HCT116 (cell line): ENCODE results near the gene CMC2. TPM values are rescaled to one million over a fixed set of nuclear protein-coding genes. Genes with fewer than 3 reads are reported as not detected.

ENCODE experiments used
- ATAC-seq: fragments of 200-7000 bp; cut with Tn5 transposase; 2 replicates; pipeline ENCODE4 v1.9.1; 2020; ENCODE audit warnings: mild to moderate bottlenecking, moderate library complexity
- BruUV-seq: library from RNA; stranded (reverse); fragments of 400-500 nt; replicated peaks from 2 replicates; lab custom pipeline; 2021; lab: Mats Ljungman, UMichigan
- CTCF ChIA-PET: fragments of 300-600 bp; sonication (Branson Sonifier 250); formaldehyde crosslinking; loops from one replicate; lab custom pipeline; 2021; ENCODE audit warnings: antibody characterized with exemption; lab: Charles Lee
- POLR2A ChIA-PET: fragments of 300-600, 350-600 bp; sonication (Branson Sonifier 250); formaldehyde crosslinking; loops from one replicate; lab custom pipeline; 2021; ENCODE audit warnings: antibody characterized with exemption; lab: Charles Lee
- RAD21 ChIA-PET, 2 experiments: fragments of 300-600 bp; sonication (Branson Sonifier 250); formaldehyde crosslinking; loops; one replicate each; lab custom pipeline; 2023; ENCODE audit warnings: low total read pairs in 2 of 2; ENCODE audit not compliant: uncharacterized antibody in 2 of 2, unreplicated experiment in 2 of 2, low non-redundant PET in 1 of 2; lab: Charles Lee
- DNase-seq: peaks from one replicate; pipeline ENCODE4 v3.0.0-alpha.2; 2010; ENCODE audit warnings: low read depth, low spot score
- H2AFZ ChIP-seq: fragments of 200-600 bp; shearing (Covaris generic), sonication (generic); 2 replicates; pipeline ENCODE4 v1.6.1; 2017; ENCODE audit warnings: low read depth, mixed run types, mixed read lengths, antibody characterized with exemption, low read length; ENCODE audit not compliant: poor library complexity, severe bottlenecking
- H3K27ac ChIP-seq: 2 replicates; pipeline ENCODE4 v1.5.1; 2012; ENCODE audit warnings: low read depth, low read length
- H3K27me3 ChIP-seq: fragments of 200-600 bp; sonication (generic); 2 replicates; pipeline ENCODE4 v1.6.1; 2016; ENCODE audit warnings: mixed run types, low read length, mixed read lengths; ENCODE audit not compliant: insufficient read depth
- H3K36me3 ChIP-seq, 2 experiments: fragments of 200-500 bp in 1 of 2; fragments of 200-600 bp in 1 of 2; sonication (Bioruptor generic) in 1 of 2; sonication (generic) in 1 of 2; 2 replicates each; pipeline versions ENCODE4 v1.5.1 to v1.6.1; 2014 to 2016; ENCODE audit warnings: low read length in 2 of 2, inconsistent platforms in 1 of 2, mixed read lengths in 1 of 2, mixed run types in 1 of 2; ENCODE audit not compliant: insufficient read depth in 2 of 2, control insufficient read depth in 1 of 2
- H3K4me1 ChIP-seq, 2 experiments: fragments of 200-600 bp in 1 of 2; sonication (generic) in 1 of 2; 2 replicates each; pipeline versions ENCODE4 v1.5.1 to v1.6.1; 2012 to 2017; ENCODE audit warnings: low read length in 2 of 2, inconsistent platforms in 1 of 2, mild to moderate bottlenecking in 1 of 2, mixed read lengths in 1 of 2, mixed run types in 1 of 2, moderate library complexity in 1 of 2; ENCODE audit not compliant: insufficient read depth in 2 of 2, control insufficient read depth in 1 of 2
- H3K4me2 ChIP-seq: fragments of 200-600 bp; sonication (generic); 2 replicates; pipeline ENCODE4 v1.6.1; 2017; ENCODE audit warnings: mixed run types, low read length, mixed read lengths
- H3K4me3 ChIP-seq, 2 experiments: fragments of 200-600 bp in 1 of 2; sonication (generic) in 1 of 2; replicated peaks in 1 of 2; 2 replicates each; pipeline ENCODE4 v1.5.1; 2011 to 2016; ENCODE audit warnings: low read length in 2 of 2, control low read depth in 1 of 2, low read depth in 1 of 2, mild to moderate bottlenecking in 1 of 2, mixed read lengths in 1 of 2, mixed run types in 1 of 2
- H3K79me2 ChIP-seq: fragments of 200-600 bp; sonication (generic); 2 replicates; pipeline ENCODE4 v1.6.1; 2017; ENCODE audit warnings: mild to moderate bottlenecking, mixed run types, low read length, moderate library complexity, mixed read lengths; ENCODE audit not compliant: insufficient read depth
- H3K9ac ChIP-seq: fragments of 200-600 bp; sonication (generic); 2 replicates; pipeline ENCODE4 v1.6.1; 2016; ENCODE audit warnings: low read length, mixed read lengths
- H3K9me2 ChIP-seq: fragments of 200-600 bp; sonication (generic), shearing (Covaris generic); 2 replicates; pipeline ENCODE4 v1.6.1; 2017; ENCODE audit warnings: mixed run types, mild to moderate bottlenecking, moderate library complexity; ENCODE audit not compliant: insufficient read depth
- H3K9me3 ChIP-seq, 2 experiments: fragments of 200-500 bp in 1 of 2; fragments of 200-600 bp in 1 of 2; sonication (Bioruptor generic) in 1 of 2; sonication (generic) in 1 of 2; 2 replicates each; pipeline ENCODE4 v1.6.1; 2014 to 2017; ENCODE audit warnings: low read length in 2 of 2, mixed read lengths in 2 of 2, inconsistent platforms in 1 of 2, low read depth in 1 of 2, mild to moderate bottlenecking in 1 of 2, mixed run types in 1 of 2, moderate library complexity in 1 of 2; ENCODE audit not compliant: control insufficient read depth in 1 of 2, insufficient read depth in 1 of 2
- H4K20me1 ChIP-seq: fragments of 200-600 bp; sonication (generic), shearing (Covaris generic); 2 replicates; pipeline ENCODE4 v1.6.1; 2017; ENCODE audit warnings: mixed run types, mild to moderate bottlenecking, moderate library complexity; ENCODE audit not compliant: insufficient read depth
- ATF3 ChIP-seq: IDR thresholded peaks from 2 replicates; pipeline ENCODE4 v1.6.1; 2012
- CEBPB ChIP-seq: IDR thresholded peaks from 2 replicates; pipeline ENCODE4 v1.6.1; 2012; ENCODE audit warnings: low read depth
- CTCF ChIP-seq, 3 experiments: fragments of 200-600 bp in 1 of 3; sonication (generic) in 1 of 3; IDR thresholded peaks in 2 of 3; conservative IDR thresholded peaks in 1 of 3; 2 replicates each; pipeline ENCODE4 v1.5.1; 2012 to 2017; ENCODE audit warnings: low read depth in 2 of 3, low read length in 2 of 3, antibody characterized with exemption in 1 of 3, borderline replicate concordance in 1 of 3, control low read depth in 1 of 3, mild to moderate bottlenecking in 1 of 3, mixed read lengths in 1 of 3, mixed run types in 1 of 3, moderate library complexity in 1 of 3; ENCODE audit not compliant: insufficient read depth in 1 of 3
- EGR1 ChIP-seq: IDR thresholded peaks from 2 replicates; pipeline ENCODE4 v1.6.1; 2012; ENCODE audit warnings: low read depth
- ELF1 ChIP-seq: IDR thresholded peaks from 2 replicates; pipeline ENCODE4 v1.6.1; 2012; ENCODE audit warnings: low read depth, borderline replicate concordance
- EZH2 ChIP-seq: fragments of 200-600 bp; sonication (generic); IDR thresholded peaks from 2 replicates; pipeline ENCODE4 v1.6.1; 2017; ENCODE audit warnings: antibody characterized with exemption, mixed run types
- EZH2phosphoT487 ChIP-seq: fragments of 200-600 bp; IDR thresholded peaks from 2 replicates; pipeline ENCODE4 v1.6.1; 2018; ENCODE audit warnings: antibody characterized with exemption, borderline replicate concordance
- FOSL1 ChIP-seq: IDR thresholded peaks from 2 replicates; pipeline ENCODE4 v1.6.1; 2012; ENCODE audit warnings: low read depth
- MAX ChIP-seq: IDR thresholded peaks from 2 replicates; pipeline ENCODE4 v1.6.1; 2012
- POLR2A ChIP-seq: IDR thresholded peaks from 2 replicates; pipeline ENCODE4 v1.7.0; 2011; ENCODE audit warnings: borderline replicate concordance; ENCODE audit not compliant: insufficient read depth, insufficient read length; ENCODE audit errors: extremely low read depth
- RAD21 ChIP-seq: IDR thresholded peaks from 2 replicates; pipeline ENCODE4 v1.6.1; 2012; ENCODE audit warnings: low read depth, mild to moderate bottlenecking
- REST ChIP-seq: IDR thresholded peaks from 2 replicates; pipeline ENCODE4 v1.6.1; 2012; ENCODE audit warnings: low read depth
- SIN3A ChIP-seq: IDR thresholded peaks from 2 replicates; pipeline ENCODE4 v1.6.1; 2012; ENCODE audit warnings: low read depth
- SP1 ChIP-seq: IDR thresholded peaks from 2 replicates; pipeline ENCODE4 v1.6.1; 2012; ENCODE audit warnings: low read depth
- SRF ChIP-seq: IDR thresholded peaks from 2 replicates; pipeline ENCODE4 v1.6.1; 2012; ENCODE audit warnings: low read depth
- TCF7L2 ChIP-seq: IDR thresholded peaks from 2 replicates; pipeline ENCODE4 v1.7.0; 2011; ENCODE audit warnings: borderline replicate concordance, inconsistent platforms; ENCODE audit not compliant: insufficient read depth, insufficient read length; ENCODE audit errors: extremely low read depth
- YY1 ChIP-seq: IDR thresholded peaks from 2 replicates; pipeline ENCODE4 v1.6.1; 2011; ENCODE audit warnings: low read length, low read depth, moderate library complexity, mild to moderate bottlenecking; ENCODE audit not compliant: insufficient replicate concordance; ENCODE audit errors: extremely low read depth
- ZBTB33 ChIP-seq: IDR thresholded peaks from 2 replicates; pipeline ENCODE4 v1.6.1; 2011; ENCODE audit warnings: mild to moderate bottlenecking, low read length, moderate library complexity; ENCODE audit not compliant: insufficient replicate concordance; ENCODE audit errors: extremely low read depth
- ZFX ChIP-seq: fragments of 450-650 bp; IDR thresholded peaks from 2 replicates; pipeline ENCODE4 v1.6.1; 2017
- intact Hi-C: fragments of 100-400 bp; cut with micrococcal nuclease; formaldehyde crosslinking; loops from 2 replicates; pipeline ENCODE4 v1.10.0; 2022
- total RNA-seq: library from RNA; stranded (reverse); gene quantifications from one replicate; pipeline ENCODE4 v1.2.1, GENCODE V29; 2021; ENCODE audit not compliant: unreplicated experiment

Gene CMC2
- total RNA-seq, 1 experiment from 2014 or later, result 119 TPM

GRCh38 chr16:81035398-81035974 lies 28.8 kb upstream of the CMC2 start, which contains the start of gene ATMIN:
Gene ATMIN, plus strand, starts transcription at chr16:81035842. Its CDS starts 29 bp downstream, at chr16:81035871.
- no peaks in the 10 kb centered on the region for H3K9me2 ChIP-seq
- ChIA-PET CTCF (interaction anchor here (0.6 to 2.9 kb wide), 31 partner anchors 9 to 703 kb away, joined by 3 to 29 read pairs (median 4); partner anchors contain the start of genes C16orf46, CENPN and CMC2), POLR2A (no interaction called here), RAD21 (interaction anchor here in 1 of 2 experiments (0.6 to 1.8 kb wide), 2 partner anchors 109 to 707 kb away, joined by 3 read pairs; no protein-coding TSS in a partner anchor)
- no peak within 1 kb of the TSS for H2AFZ ChIP-seq
- ATAC-seq, result peak; percentile 95
- no peaks in the 10 kb centered on the region for H3K9me3 ChIP-seq
- BruUV-seq, result no TSS peak
- peak within 1 kb of the TSS; percentile 66 to 73 for H3K4me3 ChIP-seq
- peaks cover 42% of the 10 kb centered on the region for H3K79me2 ChIP-seq
- no peaks in the 10 kb centered on the region for H3K27me3 ChIP-seq
- H3K27ac ChIP-seq, result peak within 1 kb of the TSS; percentile 79
- no peaks in the 10 kb centered on the region for H4K20me1 ChIP-seq
- H3K9ac ChIP-seq, result peak within 1 kb of the TSS; percentile 63
- intact Hi-C loops, result loop anchor here (1.0 to 10.0 kb wide), 6 partner anchors 28 to 699 kb away; partner anchors contain the start of genes C16orf46 and CENPN
- peak within 1 kb of the TSS; percentile 86 for H3K4me2 ChIP-seq
- H3K4me1 ChIP-seq, result peaks cover 10 to 14% of the 10 kb centered on the region in 2 experiments; a peak in 3 of 4 replicates
- peaks cover 3 to 6% of the 10 kb centered on the region in 2 experiments; a peak in 2 of 4 replicates for H3K36me3 ChIP-seq
- DNase-seq, result peak; percentile 92
- TF ChIP-seq TCF7L2 (no peak), CTCF (IDR thresholded peaks at IDR 0.05 in 2 of 3, conservative IDR thresholded peaks at IDR 0.05 in 1 of 3; ENCODE audit: borderline replicate concordance in 1 of 3, insufficient read depth in 1 of 3, low read depth in 2 of 3, low read length in 2 of 3) (peak; percentile 99 to 100 (median 100)), FOSL1 (no peak), ZBTB33 (peak; percentile 47), EZH2phosphoT487 (no peak), RAD21 (peak; percentile 91), POLR2A (peak; percentile 54), SP1 (no peak; the same call in none of the 2 replicates), CEBPB (0 out of 2 replicates have a peak, but pooled peaks have one; percentile 38), SIN3A (0 out of 2 replicates have a peak, but pooled peaks have one; percentile 21), ZFX (no peak), ATF3 (no peak), EGR1 (no peak), EZH2 (no peak), REST (no peak), MAX (no peak), YY1 (peak; percentile 91), ELF1 (no peak; the same call in 1 of the 2 replicates), SRF (peak; percentile 58)
